ENCODE data around the gene GALNTL6. TPM values are rescaled to one million over a fixed set of nuclear protein-coding genes. Genes with fewer than 3 reads are reported as not detected.

Gene GALNTL6
- total RNA-seq, 1 donor, result under 0.01 TPM

- TF ChIP-seq CTCF (IDR thresholded peaks at IDR 0.05; ENCODE audit: extremely low read depth, low read depth, low read length), result no peak
- Histone ChIP-seq H3K4me3 (ENCODE audit: insufficient read depth, low read length) (no peak overlapping the region), H3K4me1 (ENCODE audit: insufficient read depth, low read length) (no peaks in the 10 kb centered on the region), H3K9me3 (ENCODE audit: low read depth, low read length) (no peaks in the 10 kb centered on the region), H3K27me3 (ENCODE audit: insufficient read depth, low read length) (no peaks in the 10 kb centered on the region), H2AFZ (ENCODE audit: low read length) (no peak overlapping the region), H3K27ac (ENCODE audit: low read depth, low read length) (no peak overlapping the region), H3K36me3 (ENCODE audit: insufficient read depth, low read length) (no peaks in the 10 kb centered on the region), H3K4me2 (ENCODE audit: insufficient read depth, low read length) (no peak overlapping the region), H3K79me2 (ENCODE audit: insufficient read depth, low read length) (no peaks in the 10 kb centered on the region), H4K20me1 (ENCODE audit: insufficient read depth, low read length) (no peaks in the 10 kb centered on the region)
- DNase-seq (ENCODE audit: insufficient read length, low spot score, missing footprints), result no peak
These were observed 848.9 kb downstream of the GALNTL6 start for GRCh38 chr4:172662113-172662512.

- DNase-seq (ENCODE audit: insufficient read length, low spot score, missing footprints), result no peak
These were observed 853.6 kb downstream of the GALNTL6 start for GRCh38 chr4:172666711-172667368.

GRCh38 chr4:172674811-172675210 is 861.6 kb downstream of the GALNTL6 start:
- Histone ChIP-seq H3K27me3 (ENCODE audit: insufficient read depth, low read length) (no peaks in the 10 kb centered on the region), H4K20me1 (ENCODE audit: insufficient read depth, low read length) (no peaks in the 10 kb centered on the region), H3K79me2 (ENCODE audit: insufficient read depth, low read length) (no peaks in the 10 kb centered on the region), H3K27ac (ENCODE audit: low read depth, low read length) (no peak overlapping the region), H3K36me3 (ENCODE audit: insufficient read depth, low read length) (no peaks in the 10 kb centered on the region), H2AFZ (ENCODE audit: low read length) (no peak overlapping the region), H3K4me3 (ENCODE audit: insufficient read depth, low read length) (no peak overlapping the region), H3K9me3 (ENCODE audit: low read depth, low read length) (no peaks in the 10 kb centered on the region), H3K4me1 (ENCODE audit: insufficient read depth, low read length) (no peaks in the 10 kb centered on the region), H3K4me2 (ENCODE audit: insufficient read depth, low read length) (no peak overlapping the region)
- no peak for DNase-seq (ENCODE audit: insufficient read length, low spot score, missing footprints)
- no peak for TF ChIP-seq CTCF (IDR thresholded peaks at IDR 0.05; ENCODE audit: extremely low read depth, low read depth, low read length)

More at GRCh38 chr4:172666711-172667368, 853.6 kb downstream of the GALNTL6 start:
- Histone ChIP-seq H3K36me3 (ENCODE audit: insufficient read depth, low read length) (no peaks in the 10 kb centered on the region), H3K4me3 (ENCODE audit: insufficient read depth, low read length) (no peak overlapping the region), H2AFZ (ENCODE audit: low read length) (no peak overlapping the region), H3K4me2 (ENCODE audit: insufficient read depth, low read length) (no peak overlapping the region), H3K9me3 (ENCODE audit: low read depth, low read length) (no peaks in the 10 kb centered on the region), H3K4me1 (ENCODE audit: insufficient read depth, low read length) (no peaks in the 10 kb centered on the region), H4K20me1 (ENCODE audit: insufficient read depth, low read length) (no peaks in the 10 kb centered on the region), H3K27ac (ENCODE audit: low read depth, low read length) (no peak overlapping the region), H3K27me3 (ENCODE audit: insufficient read depth, low read length) (no peaks in the 10 kb centered on the region), H3K79me2 (ENCODE audit: insufficient read depth, low read length) (no peaks in the 10 kb centered on the region)
- no peak for TF ChIP-seq CTCF (IDR thresholded peaks at IDR 0.05; ENCODE audit: extremely low read depth, low read depth, low read length)

GRCh38 chr4:172675232-172675631 is 862.0 kb downstream of the GALNTL6 start:
- H3K27ac ChIP-seq (ENCODE audit: low read depth, low read length), result no peak overlapping the region
- H4K20me1 ChIP-seq (ENCODE audit: insufficient read depth, low read length), result no peaks in the 10 kb centered on the region
- H3K4me1 ChIP-seq (ENCODE audit: insufficient read depth, low read length), result no peaks in the 10 kb centered on the region
- H3K79me2 ChIP-seq (ENCODE audit: insufficient read depth, low read length), result no peaks in the 10 kb centered on the region
- no peak overlapping the region for H3K4me2 ChIP-seq (ENCODE audit: insufficient read depth, low read length)
- no peak overlapping the region for H2AFZ ChIP-seq (ENCODE audit: low read length)
- DNase-seq (ENCODE audit: insufficient read length, low spot score, missing footprints), result no peak
- no peaks in the 10 kb centered on the region for H3K9me3 ChIP-seq (ENCODE audit: low read depth, low read length)
- no peaks in the 10 kb centered on the region for H3K36me3 ChIP-seq (ENCODE audit: insufficient read depth, low read length)
- H3K4me3 ChIP-seq (ENCODE audit: insufficient read depth, low read length), result no peak overlapping the region
- TF ChIP-seq CTCF (IDR thresholded peaks at IDR 0.05; ENCODE audit: extremely low read depth, low read depth, low read length), result no peak
- no peaks in the 10 kb centered on the region for H3K27me3 ChIP-seq (ENCODE audit: insufficient read depth, low read length)

All from osteoblast (primary cell).